H1 (cell line): ENCODE measurements around the gene HBS1L. TPM values are rescaled to one million over a fixed set of nuclear protein-coding genes. Genes with fewer than 3 reads are reported as not detected.

Source experiments
- CTCF ChIA-PET: fragments of 300-600 bp; sonication (Branson Sonifier 250); formaldehyde crosslinking; loops from one replicate; lab custom pipeline; 2021; ENCODE audit not compliant: partially characterized antibody; lab: Charles Lee
- POLR2A ChIA-PET: fragments of 300-600 bp; sonication (Branson Sonifier 250); formaldehyde crosslinking; loops from one replicate; lab custom pipeline; 2021; ENCODE audit warnings: inconsistent platforms; ENCODE audit not compliant: partially characterized antibody; lab: Charles Lee
- DNase-seq, 2 experiments: peaks; one replicate each; pipeline versions ENCODE4 v3.0.0 to v3.0.0-alpha.2; 2010 to 2022; ENCODE audit warnings: low spot score in 2 of 2, low read depth in 1 of 2, mixed read lengths in 1 of 2
- FAIRE-seq: peaks from 2 replicates; lab custom pipeline; 2011; peaks lifted over from hg19 to GRCh38; lab: Jason Lieb, UNC
- H2AFZ ChIP-seq: 2 replicates; pipeline ENCODE4 v1.8.1; 2012; ENCODE audit warnings: low read length, inconsistent platforms
- H2AK5ac ChIP-seq: 2 replicates; pipeline ENCODE4 v1.6.1; 2013; ENCODE audit warnings: low read depth, low read length
- H2BK120ac ChIP-seq: replicated peaks from 2 replicates; pipeline ENCODE3; 2013; ENCODE audit warnings: low read depth, low read length, inconsistent platforms
- H2BK12ac ChIP-seq: 2 replicates; pipeline ENCODE4 v1.6.1; 2013; ENCODE audit warnings: low read depth, low read length
- H2BK15ac ChIP-seq: 2 replicates; pipeline ENCODE4 v1.6.1; 2013; ENCODE audit warnings: low read length
- H2BK20ac ChIP-seq: 2 replicates; pipeline ENCODE4 v1.6.1; 2013; ENCODE audit warnings: low read length
- H2BK5ac ChIP-seq: 2 replicates; pipeline ENCODE4 v1.6.1; 2013; ENCODE audit warnings: low read depth, low read length
- H3K14ac ChIP-seq: 2 replicates; pipeline ENCODE4 v1.6.1; 2013; ENCODE audit warnings: inconsistent platforms; ENCODE audit not compliant: insufficient read length
- H3K18ac ChIP-seq: 2 replicates; pipeline ENCODE4 v1.6.1; 2013; ENCODE audit warnings: low read length; ENCODE audit errors: extremely low read depth
- H3K23ac ChIP-seq: 2 replicates; pipeline ENCODE4 v1.6.1; 2013; ENCODE audit warnings: inconsistent platforms; ENCODE audit not compliant: insufficient read length
- H3K23me2 ChIP-seq: 2 replicates; pipeline ENCODE4 v1.6.1; 2013; ENCODE audit warnings: low read depth, low read length
- H3K27ac ChIP-seq: 2 replicates; pipeline ENCODE4 v1.6.1; 2011; ENCODE audit warnings: low read depth, low read length, inconsistent platforms
- H3K27me3 ChIP-seq, 4 experiments: replicated peaks in 1 of 4; 1 replicate in 1 of 4; 2 replicates in 3 of 4; pipeline versions ENCODE4 v1.6.1 to v1.8.1; 2011 to 2013; ENCODE audit warnings: low read length in 3 of 4, mild to moderate bottlenecking in 3 of 4, inconsistent platforms in 2 of 4, mixed read lengths in 2 of 4, moderate library complexity in 1 of 4; ENCODE audit not compliant: control insufficient read depth in 3 of 4, insufficient read depth in 3 of 4; ENCODE audit errors: extremely low read depth in 1 of 4
- H3K36me3 ChIP-seq, 4 experiments: 2 replicates each; pipeline versions ENCODE4 v1.6.1 to v1.8.1; 2011 to 2013; ENCODE audit warnings: mild to moderate bottlenecking in 4 of 4, low read length in 3 of 4, moderate library complexity in 2 of 4, control low read depth in 1 of 4, inconsistent platforms in 1 of 4; ENCODE audit not compliant: insufficient read depth in 4 of 4, control insufficient read depth in 2 of 4
- H3K4ac ChIP-seq: replicated peaks from 2 replicates; pipeline ENCODE3; 2013; ENCODE audit warnings: low read length, low read depth, mixed read lengths, inconsistent platforms; ENCODE audit not compliant: insufficient read length
- H3K4me1 ChIP-seq, 4 experiments: replicated peaks in 1 of 4; 1 replicate in 1 of 4; 2 replicates in 3 of 4; pipeline versions ENCODE4 v1.6.1 to v1.8.1; 2011 to 2013; ENCODE audit warnings: low read length in 3 of 4, inconsistent platforms in 2 of 4, mixed read lengths in 1 of 4; ENCODE audit not compliant: insufficient read depth in 4 of 4, control insufficient read depth in 3 of 4
- H3K4me2 ChIP-seq, 2 experiments: 2 replicates each; pipeline versions ENCODE4 v1.6.1 to v1.8.1; 2011 to 2013; ENCODE audit warnings: low read depth in 2 of 2, low read length in 2 of 2, control low read depth in 1 of 2, inconsistent platforms in 1 of 2, mild to moderate bottlenecking in 1 of 2; ENCODE audit not compliant: insufficient read depth in 1 of 2
- H3K4me3 ChIP-seq, 4 experiments: fragments of 200-600, 300-600 bp in 1 of 4; sonication (generic), shearing (Covaris generic), sonication (Bioruptor Twin) in 1 of 4; 2 replicates each; pipeline versions ENCODE4 v1.5.1 to v1.8.1; 2011 to 2016; ENCODE audit warnings: low read length in 4 of 4, low read depth in 3 of 4, control low read depth in 2 of 4, inconsistent platforms in 2 of 4, mild to moderate bottlenecking in 2 of 4, mixed read lengths in 1 of 4, moderate library complexity in 1 of 4; ENCODE audit not compliant: insufficient read depth in 2 of 4; ENCODE audit errors: extremely low read depth in 1 of 4
- H3K56ac ChIP-seq: replicated peaks from 2 replicates; pipeline ENCODE3; 2013; ENCODE audit warnings: low read depth, mild to moderate bottlenecking, mixed read lengths, low read length, inconsistent platforms; ENCODE audit not compliant: insufficient read length
- H3K79me1 ChIP-seq: 2 replicates; pipeline ENCODE4 v1.6.1; 2013; ENCODE audit warnings: low read depth, low read length, control low read depth
- H3K79me2 ChIP-seq, 2 experiments: 2 replicates each; pipeline versions ENCODE4 v1.6.1 to v1.8.1; 2012 to 2013; ENCODE audit warnings: low read length in 2 of 2, mild to moderate bottlenecking in 2 of 2, inconsistent platforms in 1 of 2; ENCODE audit not compliant: insufficient read depth in 2 of 2, control insufficient read depth in 1 of 2
- H3K9ac ChIP-seq, 4 experiments: replicated peaks in 1 of 4; 1 replicate in 1 of 4; 2 replicates in 3 of 4; pipeline versions ENCODE4 v1.6.1 to v1.8.1; 2011 to 2013; ENCODE audit warnings: low read depth in 3 of 4, low read length in 3 of 4, control low read depth in 2 of 4, mild to moderate bottlenecking in 2 of 4, moderate library complexity in 2 of 4, inconsistent platforms in 1 of 4; ENCODE audit errors: extremely low read depth in 1 of 4
- H3K9me3 ChIP-seq, 2 experiments: 2 replicates each; pipeline versions ENCODE4 v1.6.1 to v1.8.1; 2012 to 2013; ENCODE audit warnings: mild to moderate bottlenecking in 2 of 2, moderate library complexity in 2 of 2, control low read depth in 1 of 2, inconsistent platforms in 1 of 2, low read depth in 1 of 2, low read length in 1 of 2, mixed read lengths in 1 of 2; ENCODE audit not compliant: insufficient read depth in 2 of 2
- H4K20me1 ChIP-seq, 2 experiments: replicated peaks in 1 of 2; 2 replicates each; pipeline versions ENCODE3 to v1.8.1; 2011 to 2013; ENCODE audit warnings: inconsistent platforms in 2 of 2, low read length in 2 of 2, mild to moderate bottlenecking in 1 of 2; ENCODE audit not compliant: insufficient read depth in 2 of 2, control insufficient read depth in 1 of 2
- H4K5ac ChIP-seq: 2 replicates; pipeline ENCODE4 v1.6.1; 2013; ENCODE audit warnings: low read length, low read depth, mixed read lengths, inconsistent platforms; ENCODE audit not compliant: insufficient read length
- H4K8ac ChIP-seq: 2 replicates; pipeline ENCODE4 v1.8.0; 2013; ENCODE audit warnings: mild to moderate bottlenecking, moderate library complexity, low read length, inconsistent platforms; ENCODE audit not compliant: insufficient read depth; ENCODE audit errors: extremely low read depth
- H4K91ac ChIP-seq: replicated peaks from 2 replicates; pipeline ENCODE3; 2013; ENCODE audit warnings: low read length, mixed read lengths, inconsistent platforms; ENCODE audit not compliant: insufficient read length
- BCL11A ChIP-seq, 2 experiments: IDR thresholded peaks; one replicate each; pipeline ENCODE4 v1.6.1; 2011; ENCODE audit warnings: low read depth in 2 of 2, low read length in 2 of 2, mild to moderate bottlenecking in 2 of 2
- CEBPB ChIP-seq: IDR thresholded peaks from 2 replicates; pipeline ENCODE4 v1.6.1; 2012; ENCODE audit warnings: low read depth, low read length
- EGR1 ChIP-seq: IDR thresholded peaks from 2 replicates; pipeline ENCODE4 v1.6.1; 2011; ENCODE audit warnings: low read depth, low read length, borderline replicate concordance
- FOSL1 ChIP-seq: IDR thresholded peaks from 2 replicates; pipeline ENCODE4 v1.6.1; 2011; ENCODE audit warnings: mild to moderate bottlenecking, low read depth, low read length, moderate library complexity; ENCODE audit not compliant: insufficient read depth
- HDAC2 ChIP-seq, 2 experiments: fragments of 300-600 bp in 1 of 2; sonication (generic) in 1 of 2; IDR thresholded peaks; 2 replicates each; pipeline ENCODE4 v1.6.1; 2011 to 2012; ENCODE audit warnings: low read depth in 2 of 2, low read length in 2 of 2, mild to moderate bottlenecking in 2 of 2, moderate library complexity in 2 of 2, borderline replicate concordance in 1 of 2, inconsistent platforms in 1 of 2
- KDM5A ChIP-seq: fragments of 200-600 bp; IDR thresholded peaks from 2 replicates; pipeline ENCODE4 v1.7.1; 2012; ENCODE audit warnings: mild to moderate bottlenecking, low read length, inconsistent platforms, mixed read lengths
- POLR2A ChIP-seq, 2 experiments: IDR thresholded peaks; 1 replicate in 1 of 2; 2 replicates in 1 of 2; pipeline ENCODE4 v1.6.1; 2011; ENCODE audit warnings: low read depth in 2 of 2, low read length in 2 of 2, mild to moderate bottlenecking in 2 of 2; ENCODE audit errors: control extremely low read depth in 1 of 2
- POU5F1 ChIP-seq: IDR thresholded peaks from 2 replicates; pipeline ENCODE4 v1.6.1; 2011; ENCODE audit warnings: low read depth, mild to moderate bottlenecking, low read length, moderate library complexity
- RXRA ChIP-seq: IDR thresholded peaks from 2 replicates; pipeline ENCODE4 v1.6.1; 2011; ENCODE audit warnings: low read depth, mild to moderate bottlenecking, low read length, moderate library complexity; ENCODE audit not compliant: insufficient read depth
- SRF ChIP-seq: IDR thresholded peaks from 2 replicates; pipeline ENCODE4 v1.6.1; 2011; ENCODE audit warnings: mild to moderate bottlenecking, low read depth, low read length, moderate library complexity
- TAF1 ChIP-seq: IDR thresholded peaks from 2 replicates; pipeline ENCODE4 v1.6.1; 2011; ENCODE audit warnings: mild to moderate bottlenecking, low read depth, low read length
- TCF12 ChIP-seq: IDR thresholded peaks from 2 replicates; pipeline ENCODE4 v1.6.1; 2011; ENCODE audit warnings: low read depth, mild to moderate bottlenecking, low read length
- TEAD4 ChIP-seq: IDR thresholded peaks from 2 replicates; pipeline ENCODE4 v1.6.1; 2012; ENCODE audit warnings: low read depth, low read length, inconsistent platforms, mixed read lengths
- YY1 ChIP-seq: IDR thresholded peaks from 2 replicates; pipeline ENCODE4 v1.6.1; 2011; ENCODE audit warnings: low read depth, mild to moderate bottlenecking, low read length
- WGBS, 2 experiments: shearing (Covaris generic) in 1 of 2; methylation state at CpG; one replicate each; pipeline versions ENCODE4 v1.1.6 to v1.1.7; 2013 to 2015; ENCODE audit warnings: low lambda C conversion rate in 2 of 2, mixed read lengths in 2 of 2, inconsistent platforms in 1 of 2, low coverage in 1 of 2, missing lambda C conversion rate in 1 of 2; ENCODE audit not compliant: insufficient replicate concordance in 2 of 2, insufficient coverage in 1 of 2, insufficient read length in 1 of 2; ENCODE audit errors: extremely low coverage in 1 of 2, missing lambda C conversion rate in 1 of 2; 5-methylcytosine and 5-hydroxymethylcytosine counted together
- polyA plus RNA-seq, 7 experiments: library from polyadenylated mRNA; depleted of rRNA in 3 of 7; stranded (reverse) in 5 of 7; unstranded in 2 of 7; fragments of >200 nt in 5 of 7; fragments of 200-250 nt in 2 of 7; gene quantifications; 1 replicate in 5 of 7; 2 replicates in 1 of 7; 4 replicates in 1 of 7; pipeline versions ENCODE4 v1.2.1 to v1.2.3, GENCODE V29; 2011 to 2013; ENCODE audit warnings: missing spikeins in 2 of 7, mixed read lengths in 2 of 7
- total RNA-seq: library from RNA; stranded (reverse); fragmentation: NEBNext Ultra II Directional; extraction: Animal tissue kit (Norgen Biotek cat#: 25700); gene quantifications from 2 replicates; pipeline ENCODE4 v1.2.1, GENCODE V29; 2021
- TF ChIP-seq, protein P1 (sequence below): IDR thresholded peaks from 2 replicates; pipeline ENCODE4 v1.6.1; 2011; ENCODE audit warnings: low read depth, mild to moderate bottlenecking, low read length; ENCODE audit not compliant: insufficient read depth

Gene HBS1L
- total and polyA plus RNA-seq, 2 of the 8 experiments (the other 6 are each of a cell fraction or from before 2014, with no cell fraction given) = 28.1 to 97.1 TPM

DNA sequence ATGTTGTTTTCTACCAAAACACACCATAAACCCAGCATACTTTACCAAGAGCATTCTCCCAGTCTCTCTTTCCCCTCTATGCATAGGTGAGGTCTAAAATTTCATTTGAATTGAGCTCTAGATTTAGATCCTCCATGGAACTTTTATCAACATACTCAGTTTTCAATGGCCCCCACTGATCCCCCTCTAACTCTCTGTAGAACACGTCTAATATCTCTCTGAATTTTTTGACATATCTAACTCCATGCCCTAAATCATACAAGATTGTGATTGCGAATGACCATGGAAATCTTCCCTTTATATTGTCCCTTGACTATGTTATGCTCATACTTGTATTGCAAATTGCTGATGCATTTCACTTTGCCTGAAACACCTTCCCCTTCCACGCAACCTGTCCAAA lies 38.1 kb upstream of the HBS1L start:
- no peaks in the 10 kb centered on the region; a peak in 2 of 7 replicates for H3K4me1 ChIP-seq
- no peak overlapping the region for H3K27ac ChIP-seq
- no peaks in the 10 kb centered on the region for H3K79me2 ChIP-seq
- no peak overlapping the region for H3K4me2 ChIP-seq
- H3K36me3 ChIP-seq = no peaks in the 10 kb centered on the region
- no peak overlapping the region for H4K8ac ChIP-seq
- ChIA-PET POLR2A (no interaction called here), CTCF (interaction anchor here (0.6 to 1.8 kb wide), 4 partner anchors 8 to 330 kb away, joined by 3 to 6 read pairs (median 4); no protein-coding TSS in a partner anchor)
- H3K18ac ChIP-seq = no peak overlapping the region
- no peaks in the 10 kb centered on the region for H3K23me2 ChIP-seq
- H3K23ac ChIP-seq = no peak overlapping the region
- 83% methylated on average over 3 of the region's 3 CpGs; no CpG with 5 or more reads in 1 of the 2 experiments for WGBS, 2 experiments
- no peak overlapping the region for H2BK12ac ChIP-seq
- no peak overlapping the region for H3K9ac ChIP-seq
- H3K56ac ChIP-seq = no peak overlapping the region
- H3K27me3 ChIP-seq = no peaks in the 10 kb centered on the region
- H3K4me3 ChIP-seq = no peak overlapping the region
- no peaks in the 10 kb centered on the region for H3K9me3 ChIP-seq
- no peak overlapping the region for H2AFZ ChIP-seq
- no peaks in the 10 kb centered on the region for H4K20me1 ChIP-seq
- DNase-seq (no peak), FAIRE-seq (no peak)
- H3K79me1 ChIP-seq = no peaks in the 10 kb centered on the region
- no peak overlapping the region for H2AK5ac ChIP-seq
- no peak overlapping the region for H4K5ac ChIP-seq
- H3K14ac ChIP-seq = no peak overlapping the region
- no peak overlapping the region for H2BK20ac ChIP-seq
- H2BK120ac ChIP-seq = no peak overlapping the region
- H2BK15ac ChIP-seq = no peak overlapping the region
- no peak overlapping the region for H2BK5ac ChIP-seq
- H3K4ac ChIP-seq = no peak overlapping the region
- H4K91ac ChIP-seq = no peak overlapping the region
- no peak for TF ChIP-seq TCF12
- no peak for TF ChIP-seq BCL11A (IDR thresholded peaks at IDR 0.05; ENCODE audit: low read depth in 2 of 2, low read length in 2 of 2)
- TF ChIP-seq HDAC2 (IDR thresholded peaks at IDR 0.05; ENCODE audit: borderline replicate concordance in 1 of 2, low read depth in 2 of 2, low read length in 2 of 2) = no peak
- no peak for TF ChIP-seq POU5F1
- no peak for TF ChIP-seq EGR1
- TF ChIP-seq SRF = no peak
- TF ChIP-seq CEBPB = no peak
- no peak for TF ChIP-seq KDM5A
- TF ChIP-seq, protein P1, sequence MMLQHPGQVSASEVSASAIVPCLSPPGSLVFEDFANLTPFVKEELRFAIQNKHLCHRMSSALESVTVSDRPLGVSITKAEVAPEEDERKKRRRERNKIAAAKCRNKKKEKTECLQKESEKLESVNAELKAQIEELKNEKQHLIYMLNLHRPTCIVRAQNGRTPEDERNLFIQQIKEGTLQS = no peak
- no peak for TF ChIP-seq TEAD4
- TF ChIP-seq POLR2A (IDR thresholded peaks at IDR 0.05; ENCODE audit: control extremely low read depth in 1 of 2, low read depth in 2 of 2, low read length in 2 of 2) = no peak
- no peak for TF ChIP-seq YY1
- TF ChIP-seq TAF1 = no peak
- no peak for TF ChIP-seq RXRA
- TF ChIP-seq FOSL1 = no peak
